RWPE2 (cell line): ENCODE results near the gene CSRNP2.

Source experiments
- ATAC-seq: fragments of 200-7000 bp; cut with Tn5 transposase; 3 replicates; pipeline ENCODE4 v1.9.1; 2021; ENCODE audit warnings: low read depth
- DNase-seq: peaks from one replicate; pipeline ENCODE4 v3.0.0-alpha.2; 2020; ENCODE audit warnings: low spot score
- H3K27ac ChIP-seq: fragments of 450-650 bp; 2 replicates; pipeline ENCODE4 v1.5.1; 2017; ENCODE audit warnings: mild to moderate bottlenecking; ENCODE audit not compliant: poor library complexity, severe bottlenecking
- H3K27me3 ChIP-seq: fragments of 250-450 bp; sonication (Bioruptor Pico); 2 replicates; pipeline ENCODE4 v1.5.1; 2021; ENCODE audit warnings: mild to moderate bottlenecking, moderate library complexity; ENCODE audit not compliant: insufficient read depth, poor library complexity, severe bottlenecking
- H3K36me3 ChIP-seq: fragments of 250-450 bp; sonication (Bioruptor Pico); 2 replicates; pipeline ENCODE4 v1.5.1; 2020; ENCODE audit warnings: low read depth, mild to moderate bottlenecking, moderate library complexity
- H3K4me1 ChIP-seq: fragments of 250-450 bp; sonication (Bioruptor Pico); 2 replicates; pipeline ENCODE4 v1.5.1; 2021; ENCODE audit warnings: mild to moderate bottlenecking, moderate library complexity; ENCODE audit not compliant: insufficient read depth, poor library complexity, severe bottlenecking
- H3K4me3 ChIP-seq: fragments of 250-450 bp; sonication (Bioruptor Pico); 2 replicates; pipeline ENCODE4 v1.5.1; 2021; ENCODE audit warnings: mild to moderate bottlenecking, moderate library complexity; ENCODE audit not compliant: severe bottlenecking
- H3K9me3 ChIP-seq: fragments of 250-450 bp; sonication (Bioruptor Pico); 2 replicates; pipeline ENCODE4 v1.5.1; 2021; ENCODE audit warnings: mild to moderate bottlenecking, moderate library complexity; ENCODE audit not compliant: severe bottlenecking
- TF ChIP-seq, protein P1 (sequence below): fragments of 450-650 bp; IDR thresholded peaks from one replicate; pipeline ENCODE4 v1.5.1; 2017; ENCODE audit warnings: mild to moderate bottlenecking, moderate library complexity; ENCODE audit not compliant: poor library complexity, severe bottlenecking

Gene CSRNP2

GRCh38 chr12:51115533-51115932 lies 32.1 kb upstream of the CSRNP2 start:
- Histone ChIP-seq H3K27ac (no peak overlapping the region), H3K4me3 (no peak overlapping the region), H3K27me3 (no peaks in the 10 kb centered on the region), H3K4me1 (peaks cover 15% of the 10 kb centered on the region), H3K36me3 (peaks cover 70% of the 10 kb centered on the region), H3K9me3 (no peaks in the 10 kb centered on the region)
- TF ChIP-seq, protein P1, sequence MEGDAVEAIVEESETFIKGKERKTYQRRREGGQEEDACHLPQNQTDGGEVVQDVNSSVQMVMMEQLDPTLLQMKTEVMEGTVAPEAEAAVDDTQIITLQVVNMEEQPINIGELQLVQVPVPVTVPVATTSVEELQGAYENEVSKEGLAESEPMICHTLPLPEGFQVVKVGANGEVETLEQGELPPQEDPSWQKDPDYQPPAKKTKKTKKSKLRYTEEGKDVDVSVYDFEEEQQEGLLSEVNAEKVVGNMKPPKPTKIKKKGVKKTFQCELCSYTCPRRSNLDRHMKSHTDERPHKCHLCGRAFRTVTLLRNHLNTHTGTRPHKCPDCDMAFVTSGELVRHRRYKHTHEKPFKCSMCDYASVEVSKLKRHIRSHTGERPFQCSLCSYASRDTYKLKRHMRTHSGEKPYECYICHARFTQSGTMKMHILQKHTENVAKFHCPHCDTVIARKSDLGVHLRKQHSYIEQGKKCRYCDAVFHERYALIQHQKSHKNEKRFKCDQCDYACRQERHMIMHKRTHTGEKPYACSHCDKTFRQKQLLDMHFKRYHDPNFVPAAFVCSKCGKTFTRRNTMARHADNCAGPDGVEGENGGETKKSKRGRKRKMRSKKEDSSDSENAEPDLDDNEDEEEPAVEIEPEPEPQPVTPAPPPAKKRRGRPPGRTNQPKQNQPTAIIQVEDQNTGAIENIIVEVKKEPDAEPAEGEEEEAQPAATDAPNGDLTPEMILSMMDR, result no peak
- DNase-seq (no peak), ATAC-seq (no peak)

- no peak overlapping the region for H3K27ac ChIP-seq
- TF ChIP-seq, protein P1, result no peak
- peaks cover 89% of the 10 kb centered on the region for H3K36me3 ChIP-seq
- DNase-seq (no peak), ATAC-seq (no peak)
- no peaks in the 10 kb centered on the region for H3K9me3 ChIP-seq
- no peaks in the 10 kb centered on the region for H3K27me3 ChIP-seq
- no peaks in the 10 kb centered on the region for H3K4me1 ChIP-seq
- H3K4me3 ChIP-seq, result no peak overlapping the region
Observed at GRCh38 chr12:51108136-51108535, 24.7 kb upstream of the CSRNP2 start.

DNA sequence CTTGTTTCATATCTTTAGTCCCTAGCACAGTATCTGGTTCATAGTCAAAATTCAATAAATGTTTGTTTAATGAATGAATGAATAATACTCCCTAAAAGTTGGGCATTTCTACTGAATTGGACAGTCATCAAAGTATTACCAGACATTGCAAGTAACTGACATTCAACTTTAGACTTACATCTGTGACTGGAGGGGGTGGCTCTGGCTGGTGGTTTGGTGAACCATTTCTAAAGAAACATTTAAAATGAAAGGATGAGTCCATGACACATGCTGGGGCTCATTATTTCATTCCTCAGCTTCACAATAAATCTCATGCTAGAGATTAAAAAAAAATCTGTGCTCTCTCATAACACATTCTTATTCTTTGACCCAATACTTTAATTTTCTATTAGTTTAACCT lies 20.6 kb upstream of the CSRNP2 start:
- TF ChIP-seq, protein P1, result no peak
- Histone ChIP-seq H3K4me1 (no peaks in the 10 kb centered on the region), H3K36me3 (peaks cover 91% of the 10 kb centered on the region), H3K9me3 (no peaks in the 10 kb centered on the region), H3K27ac (no peak overlapping the region), H3K4me3 (no peak overlapping the region), H3K27me3 (no peaks in the 10 kb centered on the region)
- no peak for ATAC-seq
- DNase-seq, result no peak

- Histone ChIP-seq H3K9me3 (no peaks in the 10 kb centered on the region), H3K27ac (no peak overlapping the region), H3K27me3 (no peaks in the 10 kb centered on the region), H3K36me3 (peaks cover 87% of the 10 kb centered on the region), H3K4me3 (no peak overlapping the region), H3K4me1 (no peaks in the 10 kb centered on the region)
- DNase-seq (no peak), ATAC-seq (no peak)
- TF ChIP-seq, protein P1, result no peak
Observed at GRCh38 chr12:51098611-51099010, 15.2 kb upstream of the CSRNP2 start.

GRCh38 chr12:51090705-51091229 lies 7.4 kb upstream of the CSRNP2 start:
- TF ChIP-seq, protein P1, result no peak

More at GRCh38 chr12:51090705-51091229, 7.4 kb upstream of the CSRNP2 start:
- no peaks in the 10 kb centered on the region for H3K9me3 ChIP-seq
- ATAC-seq, result no peak
- H3K27ac ChIP-seq, result no peak overlapping the region
- no peaks in the 10 kb centered on the region for H3K4me1 ChIP-seq
- H3K27me3 ChIP-seq, result no peaks in the 10 kb centered on the region
- DNase-seq, result no peak
- H3K36me3 ChIP-seq, result peaks cover 27% of the 10 kb centered on the region
- H3K4me3 ChIP-seq, result no peak overlapping the region
